Measurements from ENCODE around the gene COCH. TPM values are rescaled to one million over a fixed set of nuclear protein-coding genes. Genes with fewer than 3 reads are reported as not detected.

The COCH gene
- total RNA-seq, 2 donors from 2014 or later: 0.14 to 1.3 TPM

GRCh38 chr14:30861200-30861599, 13.2 kb upstream of the COCH start:
- H3K27me3 Mint-ChIP-seq: peaks cover 24 to 25% of the 10 kb centered on the region in 2 donors
- H3K36me3 Mint-ChIP-seq: no peaks in the 10 kb centered on the region
- H3K4me3 Mint-ChIP-seq: no peak overlapping the region
- DNase-seq (ENCODE audit: low spot score): no peak
- H3K9me3 Mint-ChIP-seq: no peaks in the 10 kb centered on the region
- H3K27ac Mint-ChIP-seq: no peak overlapping the region
- no peaks in the 10 kb centered on the region for H3K4me1 Mint-ChIP-seq (ENCODE audit: low read depth in 2 of 2)
- ATAC-seq: no peak

- H3K9me3 Mint-ChIP-seq: no peaks in the 10 kb centered on the region
- DNase-seq (ENCODE audit: low spot score): no peak
- no peak overlapping the region for H3K4me3 Mint-ChIP-seq
- H3K4me1 Mint-ChIP-seq (ENCODE audit: low read depth in 2 of 2): no peaks in the 10 kb centered on the region
- ATAC-seq: no peak
- H3K27me3 Mint-ChIP-seq: peaks cover 25 to 28% of the 10 kb centered on the region in 2 donors
- no peak overlapping the region for H3K27ac Mint-ChIP-seq
- no peaks in the 10 kb centered on the region for H3K36me3 Mint-ChIP-seq
Measured at GRCh38 chr14:30864934-30865333, 9.4 kb upstream of the COCH start.

- H3K4me1 Mint-ChIP-seq (ENCODE audit: low read depth in 2 of 2): peaks cover 4 to 7% of the 10 kb centered on the region in 2 donors
- DNase-seq (ENCODE audit: low spot score): no peak
- peaks cover 29 to 41% of the 10 kb centered on the region in 2 donors for H3K27me3 Mint-ChIP-seq
- no peak for ATAC-seq
- H3K27ac Mint-ChIP-seq: no peak overlapping the region
- peaks cover 6% of the 10 kb centered on the region for H3K36me3 Mint-ChIP-seq
- no peaks in the 10 kb centered on the region for H3K9me3 Mint-ChIP-seq
- no peak overlapping the region for H3K4me3 Mint-ChIP-seq
Measured at GRCh38 chr14:30868736-30869135, 5.6 kb upstream of the COCH start.

- Mint-ChIP-seq H3K4me1 (ENCODE audit: low read depth in 2 of 2) (peaks cover 8 to 9% of the 10 kb centered on the region in 2 donors), H3K4me3 (no peak overlapping the region), H3K27ac (no peak overlapping the region), H3K27me3 (peaks cover 26 to 34% of the 10 kb centered on the region in 2 donors), H3K36me3 (peaks cover 6% of the 10 kb centered on the region), H3K9me3 (no peaks in the 10 kb centered on the region)
- ATAC-seq (no peak), DNase-seq (ENCODE audit: low spot score) (no peak)
Measured at GRCh38 chr14:30869551-30870155, 4.7 kb upstream of the COCH start.

- DNase-seq (ENCODE audit: low spot score): no peak
- Mint-ChIP-seq H3K4me3 (no peak overlapping the region), H3K36me3 (peaks cover 6% of the 10 kb centered on the region), H3K4me1 (ENCODE audit: low read depth in 2 of 2) (peaks cover 9 to 14% of the 10 kb centered on the region in 2 donors), H3K27me3 (peaks cover 33 to 48% of the 10 kb centered on the region in 2 donors), H3K27ac (no peak overlapping the region), H3K9me3 (no peaks in the 10 kb centered on the region)
- no peak for ATAC-seq
Measured at GRCh38 chr14:30872602-30873001, 1.8 kb upstream of the COCH start.

- peak overlapping the region; percentile 65 for H3K4me3 Mint-ChIP-seq
- H3K9me3 Mint-ChIP-seq: no peaks in the 10 kb centered on the region
- H3K4me1 Mint-ChIP-seq (ENCODE audit: low read depth in 2 of 2): peaks cover 9 to 14% of the 10 kb centered on the region in 2 donors
- ATAC-seq: no peak
- no peak overlapping the region for H3K27ac Mint-ChIP-seq
- no peak for DNase-seq (ENCODE audit: low spot score)
- H3K27me3 Mint-ChIP-seq: peaks cover 36 to 53% of the 10 kb centered on the region in 2 donors
- peaks cover 6% of the 10 kb centered on the region for H3K36me3 Mint-ChIP-seq
Measured at GRCh38 chr14:30873308-30874119, 845 bp upstream of the COCH start.

GRCh38 chr14:30874999-30875787, 834 bp downstream of the COCH start:
- Mint-ChIP-seq H3K4me1 (ENCODE audit: low read depth in 2 of 2) (peaks cover 9 to 14% of the 10 kb centered on the region in 2 donors), H3K36me3 (peaks cover 6% of the 10 kb centered on the region), H3K27ac (no peak overlapping the region), H3K9me3 (no peaks in the 10 kb centered on the region), H3K4me3 (peak overlapping the region; percentile 73), H3K27me3 (peaks cover 27 to 47% of the 10 kb centered on the region in 2 donors)
- DNase-seq (ENCODE audit: low spot score) (no peak), ATAC-seq (peak; percentile 21 to 42)

- peaks cover 9 to 14% of the 10 kb centered on the region in 2 donors for H3K4me1 Mint-ChIP-seq (ENCODE audit: low read depth in 2 of 2)
- DNase-seq (ENCODE audit: low spot score): no peak
- no peak overlapping the region for H3K27ac Mint-ChIP-seq
- peak overlapping the region; percentile 73 for H3K4me3 Mint-ChIP-seq
- H3K9me3 Mint-ChIP-seq: no peaks in the 10 kb centered on the region
- peaks cover 25 to 41% of the 10 kb centered on the region in 2 donors for H3K27me3 Mint-ChIP-seq
- ATAC-seq: no peak
- H3K36me3 Mint-ChIP-seq: peaks cover 6% of the 10 kb centered on the region
Measured at GRCh38 chr14:30875788-30876053, 1.4 kb downstream of the COCH start.

GRCh38 chr14:30876692-30877091, 2.3 kb downstream of the COCH start:
- Mint-ChIP-seq H3K9me3 (no peaks in the 10 kb centered on the region), H3K36me3 (peaks cover 6% of the 10 kb centered on the region), H3K27me3 (peaks cover 25 to 39% of the 10 kb centered on the region in 2 donors), H3K4me3 (no peak overlapping the region), H3K4me1 (ENCODE audit: low read depth in 2 of 2) (peaks cover 9 to 14% of the 10 kb centered on the region in 2 donors), H3K27ac (no peak overlapping the region)
- DNase-seq (ENCODE audit: low spot score): no peak
- ATAC-seq: no peak

GRCh38 chr14:30882431-30882830, 8.1 kb downstream of the COCH start:
- Mint-ChIP-seq H3K9me3 (no peaks in the 10 kb centered on the region), H3K36me3 (no peaks in the 10 kb centered on the region), H3K27me3 (peaks cover 3 to 6% of the 10 kb centered on the region in 2 donors), H3K4me3 (no peak overlapping the region), H3K27ac (no peak overlapping the region), H3K4me1 (ENCODE audit: low read depth in 2 of 2) (peaks cover 0 to 5% of the 10 kb centered on the region in 2 donors)
- DNase-seq (ENCODE audit: low spot score): no peak
- ATAC-seq: no peak

GRCh38 chr14:30883508-30884294, 9.3 kb downstream of the COCH start:
- no peak for ATAC-seq
- H3K27me3 Mint-ChIP-seq: no peaks in the 10 kb centered on the region

GRCh38 chr14:30884901-30885300, 10.5 kb downstream of the COCH start:
- Mint-ChIP-seq H3K36me3 (no peaks in the 10 kb centered on the region), H3K4me3 (no peak overlapping the region), H3K9me3 (no peaks in the 10 kb centered on the region), H3K27me3 (no peaks in the 10 kb centered on the region), H3K4me1 (ENCODE audit: low read depth in 2 of 2) (peaks cover 0 to 5% of the 10 kb centered on the region in 2 donors), H3K27ac (no peak overlapping the region)
- DNase-seq (ENCODE audit: low spot score) (no peak), ATAC-seq (no peak)

More at GRCh38 chr14:30883508-30884294, 9.3 kb downstream of the COCH start:
- no peak for DNase-seq (ENCODE audit: low spot score)
- no peaks in the 10 kb centered on the region for H3K9me3 Mint-ChIP-seq
- peaks cover 0 to 5% of the 10 kb centered on the region in 2 donors for H3K4me1 Mint-ChIP-seq (ENCODE audit: low read depth in 2 of 2)
- no peaks in the 10 kb centered on the region for H3K36me3 Mint-ChIP-seq
- H3K4me3 Mint-ChIP-seq: no peak overlapping the region
- no peak overlapping the region for H3K27ac Mint-ChIP-seq

All from natural killer cell treated with Interleukin-12 subunit alpha and Interleukin-12 subunit beta and Interleukin-15 and Interleukin-18, amount 100 ng/mL, for 72 hours (primary cell).